ENCODE data around the gene DUS2. TPM values are rescaled to one million over a fixed set of nuclear protein-coding genes. Genes with fewer than 3 reads are reported as not detected.

DUS2 gene
- total and polyA plus RNA-seq, 9 of the 15 experiments (the other 6 are each of a cell fraction or from before 2014, with no cell fraction given): 5.8 to 22.5 (median 20.6) TPM

GRCh38 chr16:68022728-68023537 is at the start of gene DUS2, which contains the start of gene DDX28 (continued):
- TF ChIP-seq, protein P1, sequence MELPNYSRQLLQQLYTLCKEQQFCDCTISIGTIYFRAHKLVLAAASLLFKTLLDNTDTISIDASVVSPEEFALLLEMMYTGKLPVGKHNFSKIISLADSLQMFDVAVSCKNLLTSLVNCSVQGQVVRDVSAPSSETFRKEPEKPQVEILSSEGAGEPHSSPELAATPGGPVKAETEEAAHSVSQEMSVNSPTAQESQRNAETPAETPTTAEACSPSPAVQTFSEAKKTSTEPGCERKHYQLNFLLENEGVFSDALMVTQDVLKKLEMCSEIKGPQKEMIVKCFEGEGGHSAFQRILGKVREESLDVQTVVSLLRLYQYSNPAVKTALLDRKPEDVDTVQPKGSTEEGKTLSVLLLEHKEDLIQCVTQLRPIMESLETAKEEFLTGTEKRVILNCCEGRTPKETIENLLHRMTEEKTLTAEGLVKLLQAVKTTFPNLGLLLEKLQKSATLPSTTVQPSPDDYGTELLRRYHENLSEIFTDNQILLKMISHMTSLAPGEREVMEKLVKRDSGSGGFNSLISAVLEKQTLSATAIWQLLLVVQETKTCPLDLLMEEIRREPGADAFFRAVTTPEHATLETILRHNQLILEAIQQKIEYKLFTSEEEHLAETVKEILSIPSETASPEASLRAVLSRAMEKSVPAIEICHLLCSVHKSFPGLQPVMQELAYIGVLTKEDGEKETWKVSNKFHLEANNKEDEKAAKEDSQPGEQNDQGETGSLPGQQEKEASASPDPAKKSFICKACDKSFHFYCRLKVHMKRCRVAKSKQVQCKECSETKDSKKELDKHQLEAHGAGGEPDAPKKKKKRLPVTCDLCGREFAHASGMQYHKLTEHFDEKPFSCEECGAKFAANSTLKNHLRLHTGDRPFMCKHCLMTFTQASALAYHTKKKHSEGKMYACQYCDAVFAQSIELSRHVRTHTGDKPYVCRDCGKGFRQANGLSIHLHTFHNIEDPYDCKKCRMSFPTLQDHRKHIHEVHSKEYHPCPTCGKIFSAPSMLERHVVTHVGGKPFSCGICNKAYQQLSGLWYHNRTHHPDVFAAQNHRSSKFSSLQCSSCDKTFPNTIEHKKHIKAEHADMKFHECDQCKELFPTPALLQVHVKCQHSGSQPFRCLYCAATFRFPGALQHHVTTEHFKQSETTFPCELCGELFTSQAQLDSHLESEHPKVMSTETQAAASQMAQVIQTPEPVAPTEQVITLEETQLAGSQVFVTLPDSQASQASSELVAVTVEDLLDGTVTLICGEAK (IDR thresholded peaks at IDR 0.05): peak; percentile 50
- TF ChIP-seq, protein P1 (CRISPR knock-in tag; IDR thresholded peaks at IDR 0.05): 0 out of 2 replicates have a peak, but pooled peaks have one; percentile 13
- TF ChIP-seq ZKSCAN3 (CRISPR knock-in tag; IDR thresholded peaks at IDR 0.05): no peak
- TF ChIP-seq NONO (IDR thresholded peaks at IDR 0.05; ENCODE audit: low read depth in 2 of 2, low read length in 1 of 2): peak in 1 of 2 experiments; percentile 22; a peak in 1 of 4 replicates
- no peak for TF ChIP-seq ZKSCAN8 (CRISPR knock-in tag; IDR thresholded peaks at IDR 0.05)
- TF ChIP-seq FOSL1 (tag; conservative IDR thresholded peaks at IDR 0.05): 0 out of 2 replicates have a peak, but pooled peaks have one; percentile 42
- no peak for TF ChIP-seq FOXP4 (CRISPR knock-in tag; IDR thresholded peaks at IDR 0.05; ENCODE audit: borderline replicate concordance)
- peak; percentile 60 for TF ChIP-seq TAF7 (tag; IDR thresholded peaks at IDR 0.05)
- no peak for TF ChIP-seq TAF15 (IDR thresholded peaks at IDR 0.05; ENCODE audit: low read depth, low read length)
- peak; percentile 77; the same call in 1 of the 2 replicates for TF ChIP-seq ZNF431 (CRISPR knock-in tag; IDR thresholded peaks at IDR 0.05)
- TF ChIP-seq CLOCK (CRISPR knock-in tag; IDR thresholded peaks at IDR 0.05; ENCODE audit: borderline replicate concordance): no peak
- TF ChIP-seq ZFX (CRISPR knock-in tag; IDR thresholded peaks at IDR 0.05): peak; percentile 84
- peak; percentile 55; the same call in 1 of the 2 replicates for TF ChIP-seq NR3C1 (CRISPR knock-in tag; IDR thresholded peaks at IDR 0.05)
